ENCODE results near the gene BANK1.

The BANK1 gene, protein sequence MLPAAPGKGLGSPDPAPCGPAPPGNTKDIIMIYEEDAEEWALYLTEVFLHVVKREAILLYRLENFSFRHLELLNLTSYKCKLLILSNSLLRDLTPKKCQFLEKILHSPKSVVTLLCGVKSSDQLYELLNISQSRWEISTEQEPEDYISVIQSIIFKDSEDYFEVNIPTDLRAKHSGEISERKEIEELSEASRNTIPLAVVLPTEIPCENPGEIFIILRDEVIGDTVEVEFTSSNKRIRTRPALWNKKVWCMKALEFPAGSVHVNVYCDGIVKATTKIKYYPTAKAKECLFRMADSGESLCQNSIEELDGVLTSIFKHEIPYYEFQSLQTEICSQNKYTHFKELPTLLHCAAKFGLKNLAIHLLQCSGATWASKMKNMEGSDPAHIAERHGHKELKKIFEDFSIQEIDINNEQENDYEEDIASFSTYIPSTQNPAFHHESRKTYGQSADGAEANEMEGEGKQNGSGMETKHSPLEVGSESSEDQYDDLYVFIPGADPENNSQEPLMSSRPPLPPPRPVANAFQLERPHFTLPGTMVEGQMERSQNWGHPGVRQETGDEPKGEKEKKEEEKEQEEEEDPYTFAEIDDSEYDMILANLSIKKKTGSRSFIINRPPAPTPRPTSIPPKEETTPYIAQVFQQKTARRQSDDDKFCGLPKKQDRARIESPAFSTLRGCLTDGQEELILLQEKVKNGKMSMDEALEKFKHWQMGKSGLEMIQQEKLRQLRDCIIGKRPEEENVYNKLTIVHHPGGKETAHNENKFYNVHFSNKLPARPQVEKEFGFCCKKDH

DNA sequence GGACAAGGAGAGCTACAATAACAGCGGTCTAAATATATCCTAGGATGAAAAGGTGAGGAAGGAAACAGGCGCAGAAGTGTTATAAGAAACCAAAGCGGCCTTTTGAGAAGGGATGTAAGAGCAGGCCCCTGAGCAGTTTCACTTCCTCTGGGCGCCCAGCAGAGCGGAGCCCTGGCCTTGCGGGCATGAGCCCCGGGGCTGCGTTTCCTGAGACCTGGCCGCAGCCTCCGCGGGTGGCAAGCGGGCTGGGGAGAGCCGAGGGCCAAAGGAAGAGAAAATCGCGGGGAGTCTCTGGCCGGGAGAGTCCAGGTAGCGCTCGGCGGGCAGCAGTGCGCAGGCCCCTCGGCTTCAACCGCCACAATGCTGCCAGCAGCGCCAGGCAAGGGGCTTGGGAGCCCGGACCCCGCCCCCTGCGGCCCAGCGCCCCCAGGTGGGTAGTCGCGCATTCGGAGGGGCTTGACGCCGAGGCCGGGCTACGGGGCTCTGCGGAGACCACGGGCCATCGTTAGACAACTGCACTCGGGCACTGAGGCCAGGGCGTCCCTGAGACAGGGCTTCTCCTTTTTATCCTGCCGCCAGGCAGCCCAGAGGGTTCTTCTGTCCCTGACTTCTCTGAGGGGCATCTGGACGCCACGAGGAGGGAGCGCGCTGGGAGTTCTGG is at the start of gene BANK1:
Gene BANK1, plus strand, starts transcription at position 210 of the 661 bp plus-strand sequence. Its CDS starts 151 bp downstream, at position 361.
- in situ Hi-C loops (cut with HindIII; ENCODE audit: low sequenced_read_pairs): no loop called here

DNA sequence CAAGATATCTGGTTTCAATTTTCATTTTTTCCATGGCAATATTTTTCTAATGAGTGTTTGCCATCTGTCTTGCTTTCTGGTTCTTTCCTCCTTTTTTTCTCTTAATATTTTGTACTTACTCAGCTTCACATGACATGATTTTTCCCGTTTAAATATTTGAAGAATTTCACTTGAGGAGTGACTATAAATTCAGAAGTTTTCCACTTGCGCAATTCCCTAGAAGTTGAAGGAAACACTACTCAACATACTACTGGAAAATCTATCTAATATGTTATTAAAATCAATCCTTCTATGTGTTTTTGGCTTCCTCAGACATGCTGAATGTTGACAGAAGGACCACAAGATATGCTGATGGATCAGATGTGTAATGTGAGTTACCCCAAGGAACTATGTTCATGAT is 36.8 kb upstream of the BANK1 start:
- in situ Hi-C loops (cut with HindIII; ENCODE audit: low sequenced_read_pairs): no loop called here

DNA sequence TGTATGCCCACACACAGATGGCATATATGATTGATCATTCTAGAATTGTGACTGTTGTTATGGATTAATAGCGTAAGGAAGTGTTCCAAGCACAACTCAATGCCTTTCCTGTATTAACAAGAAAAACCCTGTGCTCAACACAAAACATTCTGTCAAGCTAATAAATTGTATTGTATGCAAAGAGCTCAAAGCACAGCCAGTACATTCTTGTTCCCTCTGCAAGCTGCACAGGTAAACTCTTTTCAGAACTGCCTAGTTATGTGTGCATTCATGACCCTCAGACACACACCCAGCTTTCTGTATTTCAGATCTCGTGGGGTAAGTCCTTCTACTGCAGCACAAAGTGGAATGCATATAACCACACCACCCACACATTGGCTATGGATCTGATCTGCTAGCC is 34.3 kb upstream of the BANK1 start:
- in situ Hi-C loops (cut with HindIII; ENCODE audit: low sequenced_read_pairs): no loop called here

DNA sequence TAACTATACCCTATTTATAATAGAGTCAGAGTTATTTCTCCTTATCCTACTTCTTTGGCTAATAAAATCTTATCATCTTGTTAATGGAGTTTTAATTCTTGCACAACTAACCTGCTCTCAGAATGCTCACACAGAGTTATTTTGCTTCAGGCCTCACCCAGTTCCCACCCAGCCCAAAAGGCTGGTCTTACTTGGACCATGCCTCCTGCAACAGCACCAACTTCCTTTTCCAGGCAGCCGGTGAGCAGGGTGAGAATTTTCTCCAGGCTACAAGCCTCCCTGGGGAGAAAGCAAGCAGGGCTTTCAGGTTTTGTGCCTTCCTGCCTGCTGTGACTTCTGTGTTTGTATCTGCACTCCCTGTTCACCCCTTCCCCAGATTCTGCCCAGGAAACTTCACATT is 29.1 kb upstream of the BANK1 start:
- in situ Hi-C loops (cut with HindIII; ENCODE audit: low sequenced_read_pairs): no loop called here

DNA sequence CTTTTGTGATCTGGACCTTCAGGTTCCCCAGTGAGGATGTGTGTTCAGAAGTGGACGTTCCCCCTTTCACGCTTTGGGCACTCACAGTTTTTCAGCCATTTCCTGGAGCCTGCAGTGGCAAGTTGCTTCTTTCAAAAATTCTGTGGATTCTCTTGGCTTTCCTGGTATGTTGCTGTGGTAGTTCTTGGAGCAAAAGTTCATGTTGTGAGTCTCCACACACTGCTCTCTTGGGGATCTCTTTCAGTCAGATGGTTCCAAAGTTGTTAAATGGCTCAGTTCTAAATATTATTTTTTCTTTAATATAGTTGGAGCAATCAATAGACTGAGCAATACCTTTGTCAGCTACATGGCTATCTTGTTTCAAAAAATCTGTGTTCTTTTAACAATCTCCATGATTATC is 28.5 kb upstream of the BANK1 start:
- in situ Hi-C loops (cut with HindIII; ENCODE audit: low sequenced_read_pairs): no loop called here

DNA sequence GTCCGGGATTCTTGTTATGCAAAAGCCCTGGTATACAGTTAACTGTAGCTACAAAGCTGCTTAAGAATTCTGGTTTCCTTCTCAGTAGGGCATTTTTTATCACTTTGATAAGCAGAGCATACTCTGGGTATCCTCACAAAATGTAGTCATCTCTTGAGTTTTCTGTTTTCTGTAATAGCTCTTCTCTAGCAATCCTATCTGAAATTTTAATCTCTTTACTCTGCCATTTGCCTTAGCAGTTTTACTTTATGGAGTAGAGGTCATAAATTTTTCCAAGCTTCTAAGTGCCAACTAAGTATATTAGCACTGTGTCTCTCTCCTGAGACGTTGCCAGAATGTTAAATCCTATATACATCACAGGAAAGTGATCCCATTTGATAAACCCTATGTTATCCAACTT is 28.0 kb upstream of the BANK1 start:
- in situ Hi-C loops (cut with HindIII; ENCODE audit: low sequenced_read_pairs): no loop called here

DNA sequence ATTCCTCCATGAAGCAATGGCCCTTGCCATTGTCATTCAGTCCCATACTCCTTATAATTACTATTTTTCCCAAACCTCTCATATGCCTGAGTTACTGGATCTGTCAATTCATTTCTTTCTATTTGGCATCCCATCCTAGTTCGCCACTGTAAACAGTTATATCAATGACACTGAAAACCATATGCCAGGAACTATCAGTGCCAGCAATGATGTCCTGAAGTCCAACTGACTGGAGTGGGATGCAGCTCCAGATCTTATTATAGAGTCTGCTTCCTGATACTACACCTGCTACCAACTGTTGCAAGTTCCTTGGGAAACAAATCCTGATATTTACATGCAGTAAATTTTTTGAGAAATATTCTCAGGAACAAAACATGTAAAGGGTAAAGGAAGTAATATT is 27.0 kb upstream of the BANK1 start:
- in situ Hi-C loops (cut with HindIII; ENCODE audit: low sequenced_read_pairs): no loop called here

DNA sequence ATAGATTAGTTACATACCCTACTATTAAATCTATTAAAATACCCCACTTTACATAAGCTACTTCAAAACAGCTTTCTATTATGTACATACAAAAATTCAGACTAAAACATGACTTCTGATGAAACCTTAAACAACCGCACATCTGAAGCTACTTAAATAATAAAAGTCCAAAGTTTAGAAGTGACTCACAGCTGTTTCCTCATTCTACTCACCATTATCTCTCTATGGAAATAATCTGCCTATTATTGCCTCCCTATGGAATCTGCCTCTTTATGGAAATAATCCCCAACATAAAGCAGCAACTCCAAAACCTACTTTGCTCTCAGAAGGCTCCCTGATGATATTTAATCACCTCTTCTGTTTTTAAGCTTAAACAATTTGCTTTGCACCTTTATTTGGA is 15.7 kb upstream of the BANK1 start:
- in situ Hi-C loops (cut with HindIII; ENCODE audit: low sequenced_read_pairs): no loop called here

DNA sequence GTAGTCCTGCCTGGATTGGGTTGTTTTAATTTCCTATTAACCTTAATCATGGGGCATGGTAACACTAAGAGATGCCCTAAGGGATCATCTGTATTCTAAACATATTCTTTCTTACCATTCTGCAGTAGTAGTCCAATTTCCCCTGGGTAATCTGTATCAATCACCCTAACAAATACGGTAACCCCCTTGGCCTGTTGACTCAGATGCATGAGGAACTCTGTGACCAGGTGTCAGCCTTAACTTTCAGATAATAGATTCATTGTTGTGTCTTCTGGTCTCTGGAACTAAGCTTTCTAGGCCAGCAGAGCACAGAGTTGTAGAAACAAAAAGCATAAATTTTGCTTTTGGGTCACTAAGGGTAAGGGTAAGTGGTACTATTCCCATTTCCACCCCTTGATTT is 13.1 kb upstream of the BANK1 start:
- in situ Hi-C loops (cut with HindIII; ENCODE audit: low sequenced_read_pairs): no loop called here

DNA sequence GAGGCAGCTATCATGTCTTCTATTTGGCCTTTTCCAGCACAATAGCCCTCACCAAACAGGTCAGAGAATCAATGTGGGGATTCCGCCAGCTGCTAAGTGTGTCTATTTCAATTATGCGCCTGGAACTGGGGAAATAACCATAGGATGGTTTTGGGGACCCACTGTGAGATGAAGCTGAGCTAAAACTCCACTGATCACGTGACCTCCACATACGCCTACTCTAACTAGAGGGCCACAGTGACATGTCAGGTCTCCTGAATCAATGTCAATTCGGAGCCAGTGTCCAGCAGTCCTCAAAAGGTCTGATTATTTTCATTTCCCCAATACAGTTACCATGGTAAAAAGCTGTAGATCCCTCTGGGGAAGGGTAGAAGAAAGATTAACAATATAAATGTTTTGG is 10.2 kb upstream of the BANK1 start:
- in situ Hi-C loops (cut with HindIII; ENCODE audit: low sequenced_read_pairs): no loop called here

DNA sequence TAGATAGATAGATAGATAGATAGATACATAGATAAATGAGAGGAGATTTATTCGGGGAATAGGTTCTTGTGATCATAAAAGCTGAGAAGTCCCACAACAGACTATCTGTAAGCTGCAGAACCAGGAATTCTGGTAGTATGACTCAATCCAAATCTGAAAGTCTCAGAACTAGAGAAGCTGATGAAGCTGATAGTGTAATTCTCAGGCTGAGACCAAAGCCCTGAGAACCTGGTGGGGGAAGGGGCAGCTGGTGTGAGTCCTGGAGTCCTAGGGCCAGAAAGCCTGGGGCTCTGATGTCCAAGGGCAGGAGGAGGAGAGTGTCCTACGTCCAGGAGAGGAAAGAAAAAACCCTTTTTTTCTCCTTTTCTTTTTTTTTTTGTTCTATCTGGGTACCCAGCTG is 8.0 kb upstream of the BANK1 start:
- in situ Hi-C loops (cut with HindIII; ENCODE audit: low sequenced_read_pairs): no loop called here

DNA sequence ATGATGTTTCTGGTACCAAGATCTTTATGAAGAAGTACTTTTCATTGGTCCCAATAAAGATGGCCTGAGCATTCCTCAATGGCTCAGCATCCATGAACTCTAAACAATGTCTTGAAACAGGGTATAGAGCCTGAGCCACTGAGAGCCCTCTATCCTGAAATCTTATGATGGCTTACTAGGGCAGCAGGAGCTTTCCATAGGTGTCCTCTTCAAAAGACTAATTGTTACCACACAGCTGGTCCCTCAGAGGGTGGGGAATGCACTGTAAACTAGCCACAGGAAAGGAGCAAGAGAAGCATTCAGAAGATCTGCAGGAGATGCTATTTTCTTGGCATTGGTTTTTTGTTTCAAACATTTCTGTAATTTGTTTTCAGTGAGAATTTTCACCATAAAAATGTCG is 5.6 kb upstream of the BANK1 start:
- in situ Hi-C loops (cut with HindIII; ENCODE audit: low sequenced_read_pairs): no loop called here

DNA sequence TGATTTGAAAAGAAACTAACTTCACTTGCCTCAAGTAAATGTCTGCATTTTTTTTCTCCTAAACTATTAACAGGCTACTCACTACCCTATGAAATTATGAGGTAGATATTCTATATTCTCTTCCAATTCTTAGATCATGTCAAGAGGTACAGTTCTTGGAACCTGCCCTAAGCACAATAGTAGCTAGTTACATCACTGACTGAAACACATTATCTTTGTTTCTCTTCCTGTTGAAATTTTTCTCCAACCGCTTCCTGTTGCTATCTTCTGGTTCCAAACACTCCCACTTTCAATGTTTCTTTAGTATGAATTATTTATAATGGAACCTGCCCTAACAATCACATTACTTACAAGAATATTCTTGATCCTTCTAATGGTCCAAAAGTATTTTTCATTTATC is 5.0 kb upstream of the BANK1 start:
- in situ Hi-C loops (cut with HindIII; ENCODE audit: low sequenced_read_pairs): no loop called here

DNA sequence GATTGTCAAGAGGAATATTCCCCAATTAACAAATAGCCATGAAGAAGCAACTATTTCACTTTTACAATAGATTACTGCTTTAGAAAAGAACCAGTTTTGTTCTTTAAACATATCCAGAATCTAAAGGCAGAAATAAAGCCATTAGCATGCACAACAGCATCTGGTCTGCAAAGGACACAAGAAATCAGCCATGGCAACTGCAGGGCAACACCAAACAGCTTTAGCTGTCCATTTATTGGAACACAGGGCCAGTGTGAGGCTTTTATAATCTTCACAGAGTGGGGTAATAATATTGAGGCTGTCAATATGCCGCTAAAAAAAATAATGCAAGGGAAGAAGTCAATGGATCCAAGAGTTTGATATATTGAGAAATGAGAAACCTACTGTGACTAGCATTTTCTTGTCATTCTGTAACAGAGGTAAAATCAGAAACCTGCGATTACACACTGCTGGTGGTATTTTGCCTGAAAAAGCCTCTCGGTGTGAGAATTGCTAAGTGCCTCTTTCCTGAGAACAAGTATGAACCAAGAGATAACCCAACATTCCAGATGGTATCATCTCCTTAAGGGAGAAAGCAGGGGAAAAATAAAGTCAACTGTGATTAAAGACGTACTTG is 2.7 kb upstream of the BANK1 start:
- in situ Hi-C loops (cut with HindIII; ENCODE audit: low sequenced_read_pairs): no loop called here

DNA sequence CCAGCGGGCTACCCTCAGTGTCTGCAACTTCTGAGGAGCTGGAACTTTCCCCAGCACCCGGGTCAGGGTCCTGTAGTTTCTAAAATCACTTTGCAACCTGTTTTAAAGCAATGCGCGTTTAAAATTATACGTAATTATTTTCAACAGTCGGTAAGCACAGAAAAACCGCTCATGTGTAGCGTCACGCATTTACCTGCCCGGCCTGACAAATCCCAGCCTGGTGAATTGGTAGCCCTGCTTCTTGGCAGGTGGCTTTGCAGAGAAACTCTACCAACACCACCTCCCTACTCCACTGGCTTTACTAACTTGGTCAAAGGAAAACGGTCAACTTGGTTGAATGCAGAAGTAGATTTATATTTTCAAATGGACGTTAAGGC is 640 bp downstream of the BANK1 start:
- in situ Hi-C loops (cut with HindIII; ENCODE audit: low sequenced_read_pairs): no loop called here

DNA sequence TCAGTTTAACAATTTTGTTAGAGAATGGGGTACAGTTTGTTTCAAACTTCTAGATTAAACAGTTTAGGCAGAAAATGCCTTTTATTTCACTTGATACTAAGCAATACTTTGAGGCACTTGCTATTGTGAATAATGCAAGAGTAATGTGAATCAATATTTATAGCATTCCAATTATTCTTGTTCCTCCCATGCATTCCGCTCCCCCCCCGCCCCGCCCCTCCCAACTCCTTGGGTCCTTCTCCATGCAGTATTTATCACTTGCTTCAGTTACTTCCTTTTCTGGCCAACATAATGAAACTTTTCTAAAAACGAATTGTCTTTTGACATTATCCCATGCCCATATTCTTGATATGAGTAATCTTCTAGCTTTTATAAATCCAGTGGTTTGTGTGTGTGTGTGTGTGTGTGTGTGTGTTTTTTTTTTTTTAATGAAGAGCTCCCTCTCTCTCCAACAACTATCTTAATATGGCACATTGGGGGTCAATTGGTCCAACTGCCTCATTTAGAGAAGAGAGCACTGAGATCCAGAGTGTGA is 1.6 kb downstream of the BANK1 start:
- in situ Hi-C loops (cut with HindIII; ENCODE audit: low sequenced_read_pairs): no loop called here

DNA sequence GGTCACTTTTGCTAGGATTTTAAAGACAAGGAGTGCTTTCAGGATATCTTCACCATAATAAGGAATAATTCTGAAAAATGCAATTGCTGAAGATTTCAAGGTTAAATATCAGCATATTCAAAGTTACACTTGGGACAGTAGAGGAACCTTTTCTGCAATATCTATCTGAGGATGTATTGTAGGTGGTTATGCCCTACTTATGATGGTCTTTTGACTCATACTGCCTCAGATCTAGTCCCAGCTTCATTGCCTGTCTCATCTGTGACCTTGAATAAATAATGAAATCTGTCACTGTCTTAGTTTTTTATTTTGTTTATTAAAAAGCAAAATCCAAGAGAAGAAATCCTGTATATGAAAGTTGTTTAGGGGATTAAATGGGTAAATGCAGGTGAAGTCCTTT is 2.9 kb downstream of the BANK1 start:
- in situ Hi-C loops (cut with HindIII; ENCODE audit: low sequenced_read_pairs): no loop called here

DNA sequence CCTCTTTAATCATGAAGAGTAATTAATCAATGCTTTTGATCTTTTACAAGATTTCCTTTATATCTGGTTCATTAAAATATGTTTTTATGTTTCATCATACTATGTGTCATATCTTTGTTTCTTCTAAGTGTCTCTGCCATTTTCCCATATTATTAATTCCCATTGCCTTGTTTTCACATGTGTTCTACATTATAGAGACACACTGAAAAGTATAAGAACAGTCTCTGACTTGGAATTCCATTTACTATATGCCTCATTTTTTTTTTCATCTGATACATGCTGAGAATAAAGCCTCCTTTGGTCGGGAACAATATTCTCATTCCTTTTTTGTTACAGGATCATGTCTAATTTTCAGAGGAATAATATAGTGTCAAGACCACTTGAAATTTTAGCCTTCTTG is 4.3 kb downstream of the BANK1 start:
- in situ Hi-C loops (cut with HindIII; ENCODE audit: low sequenced_read_pairs): no loop called here

DNA sequence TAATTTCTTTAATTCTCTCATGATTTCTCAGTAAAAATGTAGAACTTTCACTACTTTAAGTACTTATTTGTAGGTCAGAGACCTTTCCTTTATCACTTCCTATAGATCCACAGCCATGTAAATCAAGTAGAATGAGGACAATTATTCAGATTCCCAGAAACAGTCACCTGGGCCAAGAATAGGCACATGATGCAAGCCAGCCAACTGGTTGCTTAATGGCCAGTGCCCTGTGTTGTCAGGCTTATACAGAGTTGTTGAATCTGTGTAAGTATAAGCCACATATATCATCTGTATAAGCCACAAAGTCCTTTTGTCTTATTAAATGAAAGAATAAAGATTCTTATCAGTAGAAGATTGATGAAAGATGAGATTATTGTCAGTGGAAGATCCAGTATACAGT is 5.2 kb downstream of the BANK1 start:
- in situ Hi-C loops (cut with HindIII; ENCODE audit: low sequenced_read_pairs): no loop called here

DNA sequence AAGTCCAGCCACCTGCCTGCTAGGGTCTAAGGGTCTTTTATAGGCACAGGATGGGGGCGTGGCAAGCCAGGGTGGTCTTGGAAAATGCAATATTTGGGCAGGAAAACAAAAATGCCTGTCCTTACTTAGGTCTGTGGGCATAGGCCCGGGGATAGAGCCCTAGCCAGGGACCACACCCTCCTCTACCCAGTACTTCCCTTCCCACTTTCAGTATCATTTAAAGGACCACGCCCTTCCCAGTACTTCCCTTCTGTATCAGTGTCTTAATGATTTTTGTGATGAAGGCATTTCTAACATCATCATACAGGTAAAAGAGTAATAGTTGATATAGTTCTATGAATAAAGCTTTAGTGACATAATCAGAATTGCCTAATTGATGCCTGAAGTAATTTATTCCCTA is 11.4 kb downstream of the BANK1 start:
- in situ Hi-C loops (cut with HindIII; ENCODE audit: low sequenced_read_pairs): no loop called here

DNA sequence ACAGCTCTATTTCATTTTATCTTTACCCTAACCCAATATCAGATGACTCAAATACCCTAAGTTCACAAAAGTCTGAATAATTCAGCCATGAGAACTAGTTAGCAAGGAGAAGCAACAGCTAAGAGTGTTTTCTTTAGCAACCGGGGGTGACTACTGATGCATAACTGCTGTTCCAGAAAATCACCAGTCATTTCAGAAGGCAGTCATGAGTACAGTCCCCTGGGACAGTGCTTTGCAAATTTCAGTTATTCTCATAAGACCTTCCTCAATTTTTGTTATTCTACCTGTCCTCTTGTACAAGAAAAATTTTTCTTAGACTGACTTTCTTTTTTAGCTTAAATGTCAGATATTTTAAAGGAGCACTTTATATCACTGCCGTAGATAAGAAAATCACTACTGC is 16.4 kb downstream of the BANK1 start:
- in situ Hi-C loops (cut with HindIII; ENCODE audit: low sequenced_read_pairs): no loop called here
